OCI-LY7 (cell line): ENCODE data around the gene DFFA.

Experiments
- CTCF ChIP-seq: fragments of 200-600 bp; sonication (generic); conservative IDR thresholded peaks from 2 replicates; pipeline ENCODE4 v1.5.1; 2014; ENCODE audit warnings: mild to moderate bottlenecking, antibody characterized with exemption, low read length, moderate library complexity, mixed read lengths
- EZH2phosphoT487 ChIP-seq: fragments of 200-600 bp; sonication (generic); IDR thresholded peaks from 2 replicates; pipeline ENCODE4 v1.6.1; 2018; ENCODE audit warnings: low read depth, borderline replicate concordance, mild to moderate bottlenecking, mixed run types, antibody characterized with exemption, low read length, moderate library complexity, mixed read lengths

- TF ChIP-seq EZH2phosphoT487 (no peak), CTCF (no peak)
Measured at GRCh38 chr1:10432910-10433700, 39.2 kb downstream of the DFFA start.
